HG03025 (cell line): Measurements from ENCODE around the gene CACNA1C.
"Not testable (repeated sequence)": the region's sequence is repeated elsewhere in the genome, so short reads cannot be mapped to it uniquely, and the experiment has no call there.

Source experiments
- ATAC-seq: cut with Tn5 transposase; IDR thresholded peaks from one replicate; pipeline ENCODE4 v1.9.1; 2021; ENCODE audit warnings: mild to moderate bottlenecking, moderate library complexity; ENCODE audit not compliant: unreplicated experiment, low FRiP score

Gene CACNA1C

GRCh38 chr12:2074792-2075191 lies 22.0 kb downstream of the CACNA1C start:
- no peak for ATAC-seq

- no peak for ATAC-seq
Observed at GRCh38 chr12:2075508-2076195, 22.9 kb downstream of the CACNA1C start.

GRCh38 chr12:2076196-2076570 lies 23.4 kb downstream of the CACNA1C start:
- no peak for ATAC-seq

DNA sequence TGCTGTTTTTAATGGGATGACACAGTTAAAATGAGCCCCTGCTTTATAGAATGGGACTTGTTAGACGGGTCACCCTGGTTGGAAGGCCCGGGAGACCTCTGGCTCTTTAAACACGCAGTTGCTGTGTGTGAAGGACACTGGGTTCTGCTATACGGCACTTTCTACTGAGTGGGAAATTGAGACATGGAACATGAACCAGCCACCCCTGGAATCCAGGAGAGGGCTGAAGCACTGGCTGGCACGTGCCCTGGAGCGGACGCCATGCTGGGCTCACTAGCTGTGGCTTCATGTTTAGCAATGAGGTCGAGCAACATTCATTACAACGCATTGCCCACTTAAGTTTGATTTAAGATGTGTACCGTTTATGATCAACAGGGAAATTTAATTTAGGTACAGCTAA lies 23.9 kb downstream of the CACNA1C start:
- no peak for ATAC-seq

GRCh38 chr12:2080604-2081003 lies 27.8 kb downstream of the CACNA1C start:
- ATAC-seq = no peak

DNA sequence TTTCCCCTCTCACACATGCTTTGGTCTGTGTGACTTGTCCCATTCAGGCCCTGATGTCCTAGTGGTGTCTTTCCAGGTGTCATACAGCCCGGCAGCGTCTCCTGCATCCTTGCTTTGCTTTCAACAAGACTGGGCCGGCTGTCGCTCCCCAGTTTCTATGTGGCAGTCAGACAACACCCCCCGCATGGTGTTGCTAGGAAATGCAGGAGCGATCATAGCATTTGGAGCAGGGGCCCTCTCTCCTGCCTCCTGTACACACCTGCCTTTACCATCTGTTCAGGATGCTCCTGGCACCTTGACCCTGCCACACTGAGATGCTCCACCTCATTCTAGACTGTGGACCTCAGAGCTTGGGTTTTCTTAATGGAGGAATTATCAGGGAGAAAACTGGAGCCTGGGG lies 29.5 kb downstream of the CACNA1C start:
- ATAC-seq = no peak

DNA sequence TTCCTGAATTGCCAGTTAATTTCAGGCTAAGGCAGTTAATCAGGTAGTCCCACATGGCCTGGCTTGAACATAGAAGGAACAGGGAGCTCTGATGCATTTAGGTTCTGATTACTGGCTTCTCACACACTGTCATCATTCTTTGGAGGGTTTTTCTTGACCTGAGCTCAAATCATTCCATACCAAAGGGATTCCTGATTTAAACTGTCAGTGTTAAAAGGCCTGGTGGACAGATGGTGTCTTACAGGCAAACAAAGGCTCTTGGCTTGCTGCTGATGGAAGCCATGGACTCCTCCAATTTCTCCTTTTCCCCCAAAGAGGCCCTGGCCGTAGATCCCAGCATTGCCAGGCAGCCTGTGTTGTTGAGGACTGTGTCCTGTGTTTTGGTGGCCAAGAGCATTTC lies 30.2 kb downstream of the CACNA1C start:
- ATAC-seq = no peak

DNA sequence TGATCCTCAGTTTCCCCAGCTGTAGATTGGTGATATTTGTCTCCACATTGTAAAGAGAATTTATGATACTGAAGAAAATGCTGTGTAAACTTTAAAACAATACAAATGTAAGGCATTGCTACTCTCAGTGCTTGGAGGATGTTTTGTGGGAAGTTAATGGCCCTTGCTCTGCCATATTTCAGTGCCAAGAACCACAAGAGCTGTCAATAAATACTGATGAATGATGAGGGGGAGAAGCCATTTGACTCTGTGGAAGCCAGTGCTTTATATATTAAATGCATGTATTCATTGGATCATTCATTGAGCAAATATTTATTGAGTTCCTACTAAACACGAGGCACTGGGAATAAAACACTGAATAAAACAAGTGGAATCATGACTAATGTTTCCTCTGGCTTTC lies 30.8 kb downstream of the CACNA1C start:
- ATAC-seq = no peak

- no peak for ATAC-seq
Observed at GRCh38 chr12:2084553-2085296, 31.9 kb downstream of the CACNA1C start.

- no peak for ATAC-seq
Observed at GRCh38 chr12:2092354-2092753, 39.6 kb downstream of the CACNA1C start.

DNA sequence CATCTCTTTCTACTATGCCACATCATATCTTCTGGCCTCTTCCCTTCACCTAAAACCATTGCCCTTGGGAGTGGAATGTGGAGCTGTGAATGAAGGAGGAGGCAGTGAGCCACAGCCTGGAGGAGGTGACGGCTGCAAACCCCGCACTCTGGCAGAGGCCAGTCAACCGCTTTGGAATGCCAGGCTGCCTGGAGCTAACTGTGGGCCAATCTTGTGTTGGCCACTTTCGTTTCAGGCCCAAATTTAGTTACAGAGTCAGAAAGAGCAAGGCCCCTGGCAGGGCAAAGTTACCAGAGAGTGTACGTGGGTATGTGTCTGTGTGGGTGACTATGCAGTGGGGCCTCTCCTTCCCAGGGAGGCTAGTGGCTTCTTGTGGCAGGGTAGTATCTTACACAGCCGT lies 40.1 kb downstream of the CACNA1C start:
- ATAC-seq = no peak

GRCh38 chr12:2094597-2094996 lies 41.8 kb downstream of the CACNA1C start:
- no peak for ATAC-seq

DNA sequence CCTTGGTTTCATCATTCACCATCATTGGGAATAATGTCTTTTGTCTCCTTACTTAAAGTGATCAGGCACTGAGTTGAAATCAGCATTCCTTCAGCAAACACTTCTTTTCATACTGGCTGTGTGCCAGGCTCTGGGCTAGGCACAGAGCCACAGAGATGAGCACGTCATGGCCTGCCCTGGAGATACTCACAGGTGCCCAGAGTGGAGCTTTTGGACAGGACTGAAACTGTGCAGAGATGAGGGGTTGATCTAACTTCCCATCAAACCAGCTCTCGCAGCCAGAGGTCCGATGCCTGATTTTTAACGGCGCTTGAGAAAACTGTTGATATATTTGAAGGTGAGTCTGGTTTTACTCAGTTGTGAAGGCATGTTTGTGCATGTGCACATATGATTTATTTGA lies 43.1 kb downstream of the CACNA1C start:
- no peak for ATAC-seq

DNA sequence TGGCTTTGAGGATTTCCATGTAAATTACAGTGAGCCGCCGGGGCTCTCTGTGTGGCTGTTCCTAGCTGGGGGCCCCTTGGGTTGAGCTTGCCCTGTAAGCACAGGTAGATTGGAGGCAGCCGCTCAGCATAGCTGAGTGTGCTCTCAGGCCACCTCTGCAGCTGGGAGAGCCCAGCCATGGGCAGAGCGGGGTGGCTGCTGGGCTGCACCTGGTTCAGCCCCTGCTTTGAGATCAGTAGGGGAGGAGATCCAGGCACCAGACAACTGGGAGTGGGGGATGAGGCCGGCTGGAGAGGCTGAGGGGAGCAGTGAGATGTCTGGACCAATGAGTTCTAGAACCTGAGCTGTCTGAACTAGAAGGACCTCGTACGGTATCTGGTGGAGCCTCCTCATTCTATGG lies 44.8 kb downstream of the CACNA1C start:
- ATAC-seq = no peak

DNA sequence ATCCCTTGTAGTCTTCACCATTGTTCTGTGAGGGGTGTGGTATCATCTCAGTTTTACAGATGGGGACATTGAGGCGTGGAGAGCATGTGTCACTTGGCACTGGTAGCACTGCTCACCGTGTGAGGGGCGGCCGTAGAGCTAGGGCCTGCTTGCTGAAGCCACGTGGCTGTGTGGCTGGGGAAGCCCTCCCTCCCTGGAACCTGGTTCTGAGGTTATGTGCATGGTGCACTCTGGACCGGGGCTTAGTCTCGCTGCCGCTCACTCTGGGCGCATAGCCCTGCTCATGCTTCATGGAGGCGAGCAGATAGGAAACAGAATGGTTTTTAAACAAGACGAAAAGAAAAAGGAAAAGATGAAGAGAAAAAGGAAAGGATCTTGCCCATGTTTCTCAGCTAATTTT lies 46.1 kb downstream of the CACNA1C start:
- no peak for ATAC-seq

DNA sequence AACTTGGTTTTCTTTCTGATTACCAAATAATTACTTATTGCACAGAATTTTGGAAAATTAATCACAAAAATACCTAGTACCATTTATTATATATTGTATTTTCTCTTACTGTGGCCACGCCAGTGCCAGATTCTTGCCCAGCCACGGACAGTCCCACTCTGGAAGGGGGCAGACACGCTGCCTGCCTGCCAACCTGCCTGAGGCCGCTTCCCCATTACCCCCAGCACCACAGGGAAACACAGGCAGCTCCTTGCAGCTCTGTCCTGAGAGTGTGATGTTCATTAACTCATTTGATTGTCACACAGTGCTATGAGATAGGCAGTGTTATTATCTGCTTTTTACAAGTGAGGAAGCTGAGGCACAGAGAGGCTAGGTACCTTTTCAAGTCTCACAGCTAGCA lies 46.8 kb downstream of the CACNA1C start:
- no peak for ATAC-seq

GRCh38 chr12:2101359-2101758 lies 48.6 kb downstream of the CACNA1C start:
- no peak for ATAC-seq

DNA sequence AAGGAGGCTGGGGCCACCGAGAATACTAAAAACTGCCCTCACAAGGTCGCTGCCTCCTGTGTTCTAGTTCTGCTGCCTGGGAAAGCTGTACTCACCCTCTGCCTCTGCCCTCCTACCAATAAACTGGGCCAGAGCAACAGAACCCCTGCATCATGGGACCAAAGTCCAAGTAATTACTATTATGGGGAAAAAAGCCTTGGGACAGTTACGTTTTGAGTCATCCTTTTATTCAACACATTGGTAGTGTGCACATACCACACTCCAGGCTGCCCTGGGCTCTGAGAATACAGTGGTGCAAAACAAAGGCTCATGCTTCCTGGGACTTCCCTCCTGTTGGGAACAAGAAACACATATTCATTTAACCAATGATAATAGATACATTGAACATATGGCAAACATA lies 49.0 kb downstream of the CACNA1C start:
- no peak for ATAC-seq

DNA sequence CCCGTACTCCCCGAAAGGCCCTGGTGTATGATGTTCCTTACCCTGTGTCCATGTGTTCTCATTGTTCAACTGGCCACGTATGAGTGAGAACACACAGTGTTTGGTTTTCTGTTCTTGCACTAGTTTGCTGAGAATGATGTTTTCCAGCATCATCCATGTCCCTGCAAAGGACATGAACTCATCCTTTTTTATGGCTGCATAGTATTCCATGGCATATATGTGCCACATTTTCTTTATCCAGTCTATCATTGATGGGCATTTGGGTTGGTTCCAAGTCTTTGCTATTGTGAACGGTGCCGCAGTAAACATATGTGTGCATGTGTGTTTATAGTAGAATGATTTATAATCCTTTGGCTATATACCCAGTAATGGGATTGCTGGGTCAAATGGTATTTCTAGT lies 49.9 kb downstream of the CACNA1C start:
- ATAC-seq = not testable (repeated sequence)

GRCh38 chr12:2105387-2105786 lies 52.6 kb downstream of the CACNA1C start:
- ATAC-seq = not testable (repeated sequence)

- ATAC-seq = no peak
Observed at GRCh38 chr12:2108166-2108565, 55.4 kb downstream of the CACNA1C start.

DNA sequence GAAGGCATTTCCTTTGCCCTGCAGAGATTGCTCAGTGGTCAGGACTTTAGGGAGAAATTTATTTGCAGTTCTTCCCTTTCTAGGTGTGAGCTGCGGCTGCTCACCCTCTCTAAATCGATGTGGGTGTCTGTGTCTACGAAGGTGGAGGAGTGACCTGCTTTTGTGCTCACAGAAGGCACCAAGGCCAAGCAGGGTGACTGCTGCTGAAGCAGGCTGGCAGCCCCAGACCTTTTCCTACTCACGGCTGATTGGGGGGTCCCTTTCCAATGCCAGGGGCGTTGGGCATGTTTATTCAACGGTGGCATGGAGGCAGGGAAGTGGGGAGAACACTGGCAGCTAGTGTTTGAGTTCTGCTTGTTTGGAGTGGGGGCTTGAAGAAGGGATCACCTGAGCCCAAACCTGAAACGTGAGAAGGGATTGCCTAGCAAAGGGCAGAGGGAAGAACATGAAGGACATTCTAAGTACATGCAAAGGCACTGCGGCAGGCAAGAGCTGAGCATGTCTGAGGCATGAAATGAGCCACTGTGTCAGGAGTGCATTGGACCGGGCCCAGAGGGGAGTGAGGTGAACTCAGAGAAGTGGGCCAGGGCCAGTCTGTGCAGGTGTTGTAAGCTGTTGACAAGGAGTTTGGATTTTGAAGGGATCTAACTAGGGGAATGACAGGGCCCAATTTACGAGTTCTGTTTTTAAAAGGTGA lies 56.3 kb downstream of the CACNA1C start:
- no peak for ATAC-seq
